HEK293T (cell line): ENCODE data around the gene PLEKHH1.

ENCODE experiments used
- BHLHE40 ChIP-seq: fragments of 450-650 bp; IDR thresholded peaks from 2 replicates; pipeline ENCODE4 v1.6.1; 2016; ENCODE audit warnings: mild to moderate bottlenecking, moderate library complexity, borderline replicate concordance
- L3MBTL2 ChIP-seq: fragments of 450-650 bp; conservative IDR thresholded peaks from 2 replicates; pipeline ENCODE4 v1.6.1; 2016; ENCODE audit warnings: mild to moderate bottlenecking
- PKNOX1 ChIP-seq: fragments of 450-650 bp; IDR thresholded peaks from 2 replicates; pipeline ENCODE4 v1.6.1; 2016
- ZNF384 ChIP-seq: fragments of 450-650 bp; IDR thresholded peaks from 2 replicates; pipeline ENCODE4 v1.6.1; 2016

- TF ChIP-seq L3MBTL2: no peak
- TF ChIP-seq ZNF384: no peak
- TF ChIP-seq PKNOX1: no peak
- no peak for TF ChIP-seq BHLHE40
Observed at GRCh38 chr14:67567654-67568053, 34.6 kb downstream of the PLEKHH1 start.
